Upper lobe of left lung (tissue), 4 donors: ENCODE results near the gene POLR2J.
"Not testable (repeated sequence)": the region's sequence is repeated elsewhere in the genome, so short reads cannot be mapped to it uniquely, and the experiment has no call there.

Experiments used
- EP300 ChIP-seq, 4 donors: sonication (generic); formaldehyde crosslinking; IDR thresholded peaks; one replicate each; pipeline ENCODE4 v1.5.1; 2017; ENCODE audit warnings: antibody characterized with exemption in 4 of 4, control low read depth in 2 of 4
- POLR2A ChIP-seq, 4 donors: fragments of 450-650 bp; IDR thresholded peaks; one replicate each; pipeline ENCODE4 v1.5.1; 2016 to 2017; ENCODE audit warnings: antibody characterized with exemption in 4 of 4, mild to moderate bottlenecking in 2 of 4
- POLR2AphosphoS5 ChIP-seq, 2 donors: sonication (generic); formaldehyde crosslinking; IDR thresholded peaks; one replicate each; pipeline ENCODE4 v1.5.1; 2017; ENCODE audit warnings: antibody characterized with exemption in 2 of 2
- TF ChIP-seq, protein P1 (sequence below), 6 experiments: fragments of 450-650 bp in 4 of 6; fragments of 200-600 bp in 2 of 6; sonication (generic) in 2 of 6; IDR thresholded peaks; one replicate each; pipeline ENCODE4 v1.5.1; 2016 to 2019; ENCODE audit warnings: antibody characterized with exemption in 6 of 6

DNA sequence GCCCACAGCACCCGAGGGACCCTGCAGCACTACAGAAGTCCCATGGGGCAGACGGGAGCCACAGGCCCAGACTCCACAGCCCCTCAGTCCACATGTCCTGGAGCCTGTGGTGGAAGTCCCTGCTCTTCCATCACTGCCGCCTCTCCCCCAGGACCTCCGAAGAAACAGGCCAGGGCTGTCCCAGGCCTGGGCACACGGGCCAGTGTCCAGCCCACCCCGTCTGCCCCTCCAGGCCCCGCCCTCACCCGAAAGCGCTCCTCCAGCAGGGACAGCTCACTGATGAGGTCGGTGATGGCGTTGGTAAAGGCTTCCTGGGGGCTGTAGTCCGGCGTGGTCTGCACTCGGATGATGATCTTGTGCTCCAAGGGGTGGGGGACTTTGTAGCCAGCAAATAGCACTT is 4.6 kb downstream of the POLR2J start:
- TF ChIP-seq, protein P1, sequence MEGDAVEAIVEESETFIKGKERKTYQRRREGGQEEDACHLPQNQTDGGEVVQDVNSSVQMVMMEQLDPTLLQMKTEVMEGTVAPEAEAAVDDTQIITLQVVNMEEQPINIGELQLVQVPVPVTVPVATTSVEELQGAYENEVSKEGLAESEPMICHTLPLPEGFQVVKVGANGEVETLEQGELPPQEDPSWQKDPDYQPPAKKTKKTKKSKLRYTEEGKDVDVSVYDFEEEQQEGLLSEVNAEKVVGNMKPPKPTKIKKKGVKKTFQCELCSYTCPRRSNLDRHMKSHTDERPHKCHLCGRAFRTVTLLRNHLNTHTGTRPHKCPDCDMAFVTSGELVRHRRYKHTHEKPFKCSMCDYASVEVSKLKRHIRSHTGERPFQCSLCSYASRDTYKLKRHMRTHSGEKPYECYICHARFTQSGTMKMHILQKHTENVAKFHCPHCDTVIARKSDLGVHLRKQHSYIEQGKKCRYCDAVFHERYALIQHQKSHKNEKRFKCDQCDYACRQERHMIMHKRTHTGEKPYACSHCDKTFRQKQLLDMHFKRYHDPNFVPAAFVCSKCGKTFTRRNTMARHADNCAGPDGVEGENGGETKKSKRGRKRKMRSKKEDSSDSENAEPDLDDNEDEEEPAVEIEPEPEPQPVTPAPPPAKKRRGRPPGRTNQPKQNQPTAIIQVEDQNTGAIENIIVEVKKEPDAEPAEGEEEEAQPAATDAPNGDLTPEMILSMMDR (IDR thresholded peaks at IDR 0.05): not testable (repeated sequence)
- TF ChIP-seq POLR2A, POLR2AphosphoS5, EP300 (IDR thresholded peaks at IDR 0.05): not testable (repeated sequence)
